ENCODE data around the gene CLHC1.
"Not testable (repeated sequence)": the region's sequence is repeated elsewhere in the genome, so short reads cannot be mapped to it uniquely, and the experiment has no call there.

The CLHC1 gene

GRCh38 chr2:55268288-55268906 lies 36.3 kb upstream of the CLHC1 start:
- peaks cover 17% of the 10 kb centered on the region for H3K79me2 ChIP-seq (ENCODE audit: insufficient read depth, low read length)
- peaks cover 21% of the 10 kb centered on the region for H3K4me1 ChIP-seq (ENCODE audit: insufficient read depth, low read length, poor library complexity, severe bottlenecking)
- 0 out of 2 replicates have a peak, but pooled peaks cover 3% of the 10 kb centered on the region for H3K36me3 ChIP-seq (ENCODE audit: insufficient read depth, low read length)
- peak overlapping the region; percentile 86 for H2AFZ ChIP-seq (ENCODE audit: low read length)
- H3K9ac ChIP-seq (ENCODE audit: low read depth, low read length, poor library complexity, severe bottlenecking), result peak overlapping the region; percentile 93
- H4K20me1 ChIP-seq (ENCODE audit: insufficient read depth, low read length, poor library complexity, severe bottlenecking), result no peaks in the 10 kb centered on the region
- peak overlapping the region; percentile 92 for H3K4me3 ChIP-seq (ENCODE audit: low read length, poor library complexity, severe bottlenecking)
- no peaks in the 10 kb centered on the region for H3K27me3 ChIP-seq (ENCODE audit: insufficient read depth, low read length, poor library complexity, severe bottlenecking)
- H3K9me2 ChIP-seq (replicated peaks; ENCODE audit: low read depth, low read length), result no peaks in the 10 kb centered on the region
- TF ChIP-seq CTCF (conservative IDR thresholded peaks at IDR 0.05; ENCODE audit: low read length) (no peak), EZH2phosphoT487 (IDR thresholded peaks at IDR 0.05; ENCODE audit: borderline replicate concordance) (no peak)
- H3K9me3 ChIP-seq (ENCODE audit: insufficient read depth, low read depth, low read length), result no peaks in the 10 kb centered on the region
- H3K4me2 ChIP-seq (ENCODE audit: low read depth, low read length, poor library complexity, severe bottlenecking), result peak overlapping the region; percentile 93
- H3F3A ChIP-seq (ENCODE audit: low read depth), result no peaks in the 10 kb centered on the region

- not testable (repeated sequence) for H3K9ac ChIP-seq (ENCODE audit: low read depth, low read length, poor library complexity, severe bottlenecking); H3K36me3 ChIP-seq (ENCODE audit: insufficient read depth, low read length); H3K4me2 ChIP-seq (ENCODE audit: low read depth, low read length, poor library complexity, severe bottlenecking); H3K79me2 ChIP-seq (ENCODE audit: insufficient read depth, low read length); H4K20me1 ChIP-seq (ENCODE audit: insufficient read depth, low read length, poor library complexity, severe bottlenecking); H3F3A ChIP-seq (ENCODE audit: low read depth); H2AFZ ChIP-seq (ENCODE audit: low read length); H3K9me3 ChIP-seq (ENCODE audit: insufficient read depth, low read depth, low read length); H3K27me3 ChIP-seq (ENCODE audit: insufficient read depth, low read length, poor library complexity, severe bottlenecking); H3K4me1 ChIP-seq (ENCODE audit: insufficient read depth, low read length, poor library complexity, severe bottlenecking); H3K9me2 ChIP-seq (replicated peaks; ENCODE audit: low read depth, low read length); H3K4me3 ChIP-seq (ENCODE audit: low read length, poor library complexity, severe bottlenecking)
Measured at GRCh38 chr2:55259586-55259985, 27.5 kb upstream of the CLHC1 start.

- Histone ChIP-seq H3K4me2 (ENCODE audit: low read depth, low read length, poor library complexity, severe bottlenecking) (no peak overlapping the region), H3K79me2 (ENCODE audit: insufficient read depth, low read length) (no peaks in the 10 kb centered on the region), H3F3A (ENCODE audit: low read depth) (no peaks in the 10 kb centered on the region; the same call in 1 of the 2 replicates), H3K9me2 (replicated peaks; ENCODE audit: low read depth, low read length) (no peaks in the 10 kb centered on the region), H3K4me1 (ENCODE audit: insufficient read depth, low read length, poor library complexity, severe bottlenecking) (no peaks in the 10 kb centered on the region), H2AFZ (ENCODE audit: low read length) (no peak overlapping the region), H3K27me3 (ENCODE audit: insufficient read depth, low read length, poor library complexity, severe bottlenecking) (no peaks in the 10 kb centered on the region), H3K9ac (ENCODE audit: low read depth, low read length, poor library complexity, severe bottlenecking) (no peak overlapping the region), H3K36me3 (ENCODE audit: insufficient read depth, low read length) (peaks cover 27% of the 10 kb centered on the region), H3K9me3 (ENCODE audit: insufficient read depth, low read depth, low read length) (no peaks in the 10 kb centered on the region), H4K20me1 (ENCODE audit: insufficient read depth, low read length, poor library complexity, severe bottlenecking) (no peaks in the 10 kb centered on the region), H3K4me3 (ENCODE audit: low read length, poor library complexity, severe bottlenecking) (no peak overlapping the region)
- TF ChIP-seq EZH2phosphoT487 (IDR thresholded peaks at IDR 0.05; ENCODE audit: borderline replicate concordance) (no peak), CTCF (conservative IDR thresholded peaks at IDR 0.05; ENCODE audit: low read length) (no peak)
Measured at GRCh38 chr2:55252832-55253231, 20.7 kb upstream of the CLHC1 start.

GRCh38 chr2:55247025-55247424 lies 14.9 kb upstream of the CLHC1 start:
- no peak for TF ChIP-seq EZH2phosphoT487 (IDR thresholded peaks at IDR 0.05; ENCODE audit: borderline replicate concordance)
- TF ChIP-seq CTCF (conservative IDR thresholded peaks at IDR 0.05; ENCODE audit: low read length), result no peak
- Histone ChIP-seq H3K9me3 (ENCODE audit: insufficient read depth, low read depth, low read length) (no peaks in the 10 kb centered on the region), H3K4me1 (ENCODE audit: insufficient read depth, low read length, poor library complexity, severe bottlenecking) (no peaks in the 10 kb centered on the region), H3K4me2 (ENCODE audit: low read depth, low read length, poor library complexity, severe bottlenecking) (no peak overlapping the region), H3K27me3 (ENCODE audit: insufficient read depth, low read length, poor library complexity, severe bottlenecking) (no peaks in the 10 kb centered on the region), H3F3A (ENCODE audit: low read depth) (no peaks in the 10 kb centered on the region; the same call in 1 of the 2 replicates), H3K9ac (ENCODE audit: low read depth, low read length, poor library complexity, severe bottlenecking) (no peak overlapping the region), H3K4me3 (ENCODE audit: low read length, poor library complexity, severe bottlenecking) (no peak overlapping the region), H3K79me2 (ENCODE audit: insufficient read depth, low read length) (no peaks in the 10 kb centered on the region), H4K20me1 (ENCODE audit: insufficient read depth, low read length, poor library complexity, severe bottlenecking) (no peaks in the 10 kb centered on the region), H2AFZ (ENCODE audit: low read length) (no peak overlapping the region), H3K9me2 (replicated peaks; ENCODE audit: low read depth, low read length) (no peaks in the 10 kb centered on the region), H3K36me3 (ENCODE audit: insufficient read depth, low read length) (peaks cover 23% of the 10 kb centered on the region)
